ENCODE measurements around the gene DTX1.

DNA sequence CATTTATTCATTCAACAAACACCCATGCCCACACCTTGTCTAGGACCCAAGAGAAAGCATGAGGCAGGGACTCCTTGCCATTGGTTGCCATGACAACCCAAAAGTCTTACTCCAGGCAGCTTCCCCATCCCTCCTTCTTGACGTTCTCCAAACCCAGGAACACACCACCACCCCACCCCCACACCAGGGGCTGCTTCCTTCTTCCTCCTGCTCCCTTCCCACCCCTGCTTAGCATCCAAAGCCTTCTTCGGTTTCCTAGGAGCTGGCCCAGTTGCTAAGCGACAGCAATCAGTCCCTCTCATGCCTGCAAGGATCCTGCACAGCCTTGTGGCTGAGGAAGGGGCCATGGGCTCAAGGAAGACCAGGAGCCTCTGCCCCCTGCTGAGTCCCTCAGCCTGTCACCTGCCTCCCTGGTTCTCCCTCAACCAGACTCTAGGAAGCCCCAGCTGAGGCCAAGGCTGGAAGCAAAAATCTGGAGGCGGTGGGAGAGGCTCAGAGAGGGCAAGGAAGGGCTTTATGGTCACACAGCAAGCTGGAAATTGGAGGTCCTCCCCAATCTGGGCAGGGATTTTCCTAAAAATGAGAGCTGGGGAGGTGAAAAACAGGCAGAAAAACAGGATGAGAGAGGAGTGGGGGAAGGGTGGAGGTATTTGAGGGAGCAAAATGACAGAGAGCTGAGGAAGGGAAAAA is 63.6 kb downstream of the DTX1 start:
- TF ChIP-seq, protein P1, sequence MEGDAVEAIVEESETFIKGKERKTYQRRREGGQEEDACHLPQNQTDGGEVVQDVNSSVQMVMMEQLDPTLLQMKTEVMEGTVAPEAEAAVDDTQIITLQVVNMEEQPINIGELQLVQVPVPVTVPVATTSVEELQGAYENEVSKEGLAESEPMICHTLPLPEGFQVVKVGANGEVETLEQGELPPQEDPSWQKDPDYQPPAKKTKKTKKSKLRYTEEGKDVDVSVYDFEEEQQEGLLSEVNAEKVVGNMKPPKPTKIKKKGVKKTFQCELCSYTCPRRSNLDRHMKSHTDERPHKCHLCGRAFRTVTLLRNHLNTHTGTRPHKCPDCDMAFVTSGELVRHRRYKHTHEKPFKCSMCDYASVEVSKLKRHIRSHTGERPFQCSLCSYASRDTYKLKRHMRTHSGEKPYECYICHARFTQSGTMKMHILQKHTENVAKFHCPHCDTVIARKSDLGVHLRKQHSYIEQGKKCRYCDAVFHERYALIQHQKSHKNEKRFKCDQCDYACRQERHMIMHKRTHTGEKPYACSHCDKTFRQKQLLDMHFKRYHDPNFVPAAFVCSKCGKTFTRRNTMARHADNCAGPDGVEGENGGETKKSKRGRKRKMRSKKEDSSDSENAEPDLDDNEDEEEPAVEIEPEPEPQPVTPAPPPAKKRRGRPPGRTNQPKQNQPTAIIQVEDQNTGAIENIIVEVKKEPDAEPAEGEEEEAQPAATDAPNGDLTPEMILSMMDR (optimal IDR thresholded peaks at IDR 0.05 in 1 of 3, IDR thresholded peaks at IDR 0.05 in 1 of 3, conservative IDR thresholded peaks at IDR 0.05 in 1 of 3; ENCODE audit: extremely low read depth in 1 of 3, insufficient read depth in 2 of 3, low read length in 3 of 3): no peak
- TF ChIP-seq EZH2 (IDR thresholded peaks at IDR 0.05; ENCODE audit: low read length): no peak

All from keratinocyte (primary cell).